Brain pericyte (primary cell): ENCODE measurements around the gene GAN.

Source experiments
- DNase-seq: peaks from one replicate; pipeline ENCODE4 v3.0.0-alpha.2; 2012; ENCODE audit warnings: low read depth, low spot score

GAN gene

DNA sequence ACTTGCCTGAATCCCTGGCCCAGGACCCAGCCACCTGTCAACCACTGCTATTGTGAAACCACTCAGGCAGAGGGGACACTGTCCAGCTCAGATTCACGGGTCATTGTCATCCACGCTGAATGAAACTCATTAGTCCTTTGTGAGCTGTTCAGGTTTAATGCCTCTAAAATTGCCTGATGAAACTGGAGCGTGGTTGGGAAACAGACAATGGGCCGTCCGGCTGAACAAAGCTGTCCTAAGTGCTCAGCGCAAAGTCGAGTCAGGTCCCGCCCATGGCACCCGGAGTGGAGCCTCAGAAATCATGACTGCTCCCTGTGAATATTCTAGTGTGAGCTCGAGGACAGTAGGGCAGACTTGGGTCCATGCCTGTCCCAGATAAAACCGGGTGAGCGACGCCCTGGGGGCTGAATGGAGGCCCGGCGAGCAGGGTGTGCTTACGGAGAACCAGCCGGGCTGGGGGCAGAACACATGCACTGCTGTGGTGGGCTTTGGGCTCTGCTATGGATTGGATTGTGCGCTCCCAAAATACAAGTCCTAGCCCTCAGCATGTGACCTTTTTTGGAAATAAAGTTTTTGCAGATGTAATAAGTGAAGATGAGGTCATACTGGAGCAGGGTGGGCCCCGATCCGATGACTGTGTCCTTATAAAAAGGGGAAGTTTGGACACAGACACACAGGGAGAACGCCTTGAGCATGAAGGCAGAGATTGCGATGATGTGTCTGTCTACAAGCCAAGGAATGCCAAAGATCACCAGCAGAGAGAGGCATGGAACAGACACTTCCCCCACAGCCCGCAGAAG lies 117.0 kb downstream of the GAN start:
- DNase-seq = no peak

DNA sequence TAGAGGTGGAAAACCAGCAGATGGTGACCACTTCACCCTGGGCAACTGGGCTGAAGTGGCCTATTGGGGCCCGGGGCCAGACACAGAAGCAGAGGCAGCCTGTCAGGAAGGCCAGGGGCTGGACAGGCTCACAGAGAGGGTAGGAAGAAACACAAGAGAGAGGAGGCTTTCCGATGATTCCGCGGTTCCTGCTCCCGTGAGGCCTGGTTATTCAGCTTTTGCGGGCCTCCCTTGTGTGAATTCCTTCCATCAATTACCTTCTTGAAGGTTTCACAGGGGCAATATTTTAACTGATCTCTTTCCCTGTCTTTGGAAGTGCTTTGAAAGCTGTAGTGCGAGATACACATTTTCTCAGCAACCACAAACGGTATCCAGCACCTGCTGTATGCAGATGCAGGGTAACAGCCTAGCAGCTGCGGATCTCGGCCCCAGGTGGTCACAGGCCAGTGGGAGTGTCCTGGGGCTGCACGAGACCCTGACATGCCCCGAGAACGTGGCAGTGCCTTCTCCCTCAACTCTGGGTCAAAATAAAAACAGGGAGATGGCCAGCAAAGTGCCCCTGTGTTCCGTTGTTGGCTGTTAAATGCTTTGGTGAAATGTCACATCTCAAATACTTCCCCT lies 118.3 kb downstream of the GAN start:
- DNase-seq = no peak

DNA sequence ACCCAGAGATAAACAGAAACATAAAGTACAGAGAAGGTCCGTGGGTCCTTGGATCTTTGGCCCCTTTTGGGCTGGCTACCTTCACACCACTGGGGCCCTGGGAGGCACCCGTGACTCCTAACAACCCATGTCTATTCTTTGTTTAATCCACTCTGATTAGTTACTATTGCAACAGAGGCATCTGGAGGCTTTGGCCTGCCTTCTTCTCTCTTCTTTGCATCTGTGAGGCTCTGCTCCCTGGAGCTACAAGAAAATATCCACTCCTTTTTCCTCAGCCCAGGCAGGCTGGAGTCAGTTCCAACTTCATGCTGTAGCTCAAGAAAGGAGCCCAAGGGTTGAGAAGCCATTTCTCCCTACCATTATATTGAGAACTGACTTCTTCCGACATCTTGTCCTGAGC lies 120.3 kb downstream of the GAN start:
- DNase-seq = no peak

DNA sequence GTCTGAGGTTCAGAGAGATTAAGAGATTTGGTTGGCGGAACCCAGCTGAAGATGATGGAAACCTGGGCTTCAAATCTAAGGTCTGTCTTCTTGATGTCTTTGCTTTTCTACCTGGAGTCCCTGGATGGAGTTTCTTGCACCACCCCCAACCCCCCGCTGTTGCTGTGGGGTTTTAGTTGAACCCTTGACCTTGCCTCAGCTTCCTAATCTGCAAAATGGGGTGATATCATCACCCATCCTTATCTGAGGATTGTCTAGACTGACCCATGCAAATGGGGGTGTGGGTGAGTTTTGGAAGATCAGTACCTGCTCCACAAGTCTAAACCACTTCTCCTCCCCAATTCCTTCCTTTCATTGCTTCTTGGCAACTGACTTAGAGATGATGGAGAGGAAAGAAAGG lies 120.8 kb downstream of the GAN start:
- no peak for DNase-seq

DNA sequence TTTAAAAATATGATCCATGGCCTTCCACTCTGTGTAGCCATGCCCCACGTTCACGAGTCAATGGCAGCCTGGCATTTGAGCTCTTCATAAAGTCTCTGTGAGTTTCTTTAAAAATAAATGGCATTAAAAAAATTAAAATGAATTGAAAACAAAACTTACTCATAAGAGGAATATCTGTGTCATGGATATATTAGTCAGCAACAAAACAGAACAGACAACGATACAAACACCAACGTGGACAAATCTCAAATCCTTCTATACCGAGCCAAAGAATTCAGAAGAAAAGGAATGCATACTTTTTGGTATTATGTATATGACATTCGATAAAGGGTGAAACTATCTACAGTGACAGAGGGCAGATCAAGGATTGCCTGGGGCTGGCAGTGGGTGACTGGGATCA lies 121.6 kb downstream of the GAN start:
- DNase-seq = no peak

DNA sequence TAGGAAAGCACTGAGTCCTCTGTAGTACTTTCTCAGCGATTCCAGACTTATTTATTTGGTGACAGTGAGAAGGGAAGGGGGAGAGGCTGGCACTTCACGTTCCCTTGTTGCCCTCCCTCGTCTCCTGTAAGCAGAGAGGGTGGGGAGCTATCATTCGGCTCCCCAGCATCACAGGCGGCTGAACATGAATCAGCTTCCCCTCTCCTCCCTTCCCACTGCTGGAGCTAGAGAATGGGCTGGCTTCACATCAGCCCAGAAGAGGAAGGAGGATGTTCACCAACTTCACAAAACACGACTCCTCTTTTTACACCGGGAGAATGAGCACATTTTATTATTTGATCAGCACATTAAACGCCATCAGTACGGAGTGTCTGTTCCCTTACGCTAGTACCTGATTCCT lies 123.1 kb downstream of the GAN start:
- DNase-seq = no peak
